Measurements from ENCODE around the gene CREBBP. TPM values are rescaled to one million over a fixed set of nuclear protein-coding genes. Genes with fewer than 3 reads are reported as not detected.

CREBBP gene
- total RNA-seq, 1 donor from 2014 or later, result 53.0 TPM

DNA sequence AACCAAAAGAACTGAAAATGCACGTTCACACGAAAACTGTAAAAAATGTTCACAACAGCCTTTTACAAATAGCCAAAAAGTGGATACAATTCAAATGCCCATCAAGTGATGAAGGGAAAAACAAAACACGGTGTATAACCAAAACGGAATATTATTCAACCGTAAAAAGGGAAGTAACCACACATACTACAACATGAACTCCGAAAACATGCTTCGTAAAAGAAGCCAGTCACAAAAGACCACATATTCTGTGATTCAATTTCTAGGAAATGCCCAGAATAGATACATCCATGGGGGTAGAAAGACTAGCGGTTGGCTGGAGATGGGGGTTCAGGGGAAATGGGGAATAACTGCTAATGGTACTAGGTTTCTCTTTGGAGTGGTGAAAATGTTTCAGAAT, 81.7 kb downstream of the CREBBP start:
- Histone ChIP-seq H2AFZ (ENCODE audit: low read depth, low read length) (no peak overlapping the region), H3K4me3 (ENCODE audit: insufficient read depth, low read depth, low read length) (no peak overlapping the region), H3K4me2 (ENCODE audit: low read length) (no peak overlapping the region), H3K27me3 (ENCODE audit: insufficient read depth, low read length) (no peaks in the 10 kb centered on the region), H3K4me1 (ENCODE audit: insufficient read depth, low read length) (peaks cover 3% of the 10 kb centered on the region), H3K9me3 (ENCODE audit: insufficient read depth, low read depth, low read length) (no peaks in the 10 kb centered on the region), H3K36me3 (ENCODE audit: insufficient read depth, low read length) (no peaks in the 10 kb centered on the region), H4K20me1 (ENCODE audit: insufficient read depth, low read length) (peaks cover 94% of the 10 kb centered on the region), H3K9ac (ENCODE audit: low read length) (no peak overlapping the region), H3K27ac (ENCODE audit: low read depth, low read length) (no peak overlapping the region), H3K79me2 (ENCODE audit: insufficient read depth, low read length) (peaks cover 94% of the 10 kb centered on the region)
- Mint-ChIP-seq H3K4me1 (ENCODE audit: low read depth, unreplicated experiment) (peaks cover 15% of the 10 kb centered on the region), H3K27me3 (ENCODE audit: low read depth, unreplicated experiment) (no peaks in the 10 kb centered on the region), H3K36me3 (ENCODE audit: low read depth, unreplicated experiment) (peaks cover 7% of the 10 kb centered on the region), H3K4me3 (ENCODE audit: unreplicated experiment) (no peak overlapping the region), H3K9me3 (ENCODE audit: unreplicated experiment) (no peaks in the 10 kb centered on the region), H3K27ac (ENCODE audit: unreplicated experiment) (no peak overlapping the region)
- FAIRE-seq (no peak), DNase-seq (ENCODE audit: low read depth) (no peak)
- TF ChIP-seq EZH2 (IDR thresholded peaks at IDR 0.05; ENCODE audit: insufficient read depth, low read length), result no peak
- no peak for TF ChIP-seq CTCF (IDR thresholded peaks at IDR 0.05; ENCODE audit: insufficient read depth, low read depth, low read length)

DNA sequence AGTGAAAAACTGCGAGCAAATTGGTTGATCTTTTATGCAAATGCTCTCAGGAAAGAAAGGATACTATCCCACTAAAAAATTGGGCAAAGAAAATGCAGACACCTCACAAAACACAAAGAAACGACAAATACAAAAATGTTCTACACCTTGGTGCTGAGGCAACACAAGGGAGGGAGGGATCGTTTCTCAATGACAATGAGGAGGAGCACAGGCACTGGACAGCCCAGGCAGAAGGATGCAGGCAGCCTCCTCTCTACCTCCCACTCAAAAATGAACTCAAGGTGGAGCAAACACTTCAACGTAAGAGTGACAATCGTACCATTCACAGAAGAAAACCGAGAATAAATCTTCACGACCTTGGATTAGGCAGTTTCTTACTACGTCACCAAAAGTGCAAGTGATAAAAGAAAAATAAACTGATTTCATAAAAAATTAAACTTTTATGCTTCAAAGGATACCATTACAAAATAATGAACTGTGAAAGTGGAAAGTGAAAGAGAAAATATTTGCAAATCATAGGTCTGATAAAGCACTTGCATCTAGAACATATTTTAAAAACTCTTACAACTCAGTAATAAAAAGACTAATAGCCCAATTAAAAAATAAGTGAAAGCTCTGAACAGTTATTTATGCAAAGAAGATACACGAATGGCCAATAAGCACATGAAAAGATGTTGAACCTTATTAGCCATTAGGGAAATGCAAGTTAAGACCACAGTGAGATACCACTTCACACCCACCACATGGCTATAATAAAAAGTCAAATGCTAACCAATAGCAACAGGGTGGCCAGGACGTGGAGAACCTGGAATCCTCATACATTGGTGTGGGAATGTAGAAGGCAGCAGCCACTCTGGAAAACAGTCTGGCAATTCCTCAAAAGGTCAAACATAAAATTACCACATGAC, 82.4 kb downstream of the CREBBP start:
- FAIRE-seq, result no peak
- peaks cover 15% of the 10 kb centered on the region for H3K4me1 Mint-ChIP-seq (ENCODE audit: low read depth, unreplicated experiment)

More for the DNA sequence above, 82.4 kb downstream of the CREBBP start:
- no peak overlapping the region for H3K4me3 ChIP-seq (ENCODE audit: insufficient read depth, low read depth, low read length)
- H3K4me2 ChIP-seq (ENCODE audit: low read length), result no peak overlapping the region
- H3K27ac ChIP-seq (ENCODE audit: low read depth, low read length), result no peak overlapping the region
- peaks cover 7% of the 10 kb centered on the region for H3K36me3 Mint-ChIP-seq (ENCODE audit: low read depth, unreplicated experiment)
- H3K9me3 Mint-ChIP-seq (ENCODE audit: unreplicated experiment), result no peaks in the 10 kb centered on the region
- no peaks in the 10 kb centered on the region for H3K27me3 Mint-ChIP-seq (ENCODE audit: low read depth, unreplicated experiment)
- no peak overlapping the region for H3K9ac ChIP-seq (ENCODE audit: low read length)
- H2AFZ ChIP-seq (ENCODE audit: low read depth, low read length), result no peak overlapping the region
- no peaks in the 10 kb centered on the region for H3K27me3 ChIP-seq (ENCODE audit: insufficient read depth, low read length)
- H3K9me3 ChIP-seq (ENCODE audit: insufficient read depth, low read depth, low read length), result no peaks in the 10 kb centered on the region
- H3K36me3 ChIP-seq (ENCODE audit: insufficient read depth, low read length), result no peaks in the 10 kb centered on the region
- no peak overlapping the region for H3K4me3 Mint-ChIP-seq (ENCODE audit: unreplicated experiment)
- peaks cover 3% of the 10 kb centered on the region for H3K4me1 ChIP-seq (ENCODE audit: insufficient read depth, low read length)
- H3K79me2 ChIP-seq (ENCODE audit: insufficient read depth, low read length), result peaks cover 94% of the 10 kb centered on the region
- TF ChIP-seq CTCF (IDR thresholded peaks at IDR 0.05; ENCODE audit: insufficient read depth, low read depth, low read length) (no peak), EZH2 (IDR thresholded peaks at IDR 0.05; ENCODE audit: insufficient read depth, low read length) (no peak)
- no peak for DNase-seq (ENCODE audit: low read depth)
- H3K27ac Mint-ChIP-seq (ENCODE audit: unreplicated experiment), result no peak overlapping the region
- H4K20me1 ChIP-seq (ENCODE audit: insufficient read depth, low read length), result peaks cover 94% of the 10 kb centered on the region

All from astrocyte (in vitro differentiated cells and primary cell).